Jurkat, Clone E6-1 (cell line): ENCODE measurements around the gene MAPK11.
"Not testable (repeated sequence)": the region's sequence is repeated elsewhere in the genome, so short reads cannot be mapped to it uniquely, and the experiment has no call there.

ENCODE experiments used
- DNase-seq: peaks from one replicate; pipeline ENCODE4 v3.0.0-alpha.2; 2011; ENCODE audit warnings: low read depth, low spot score
- H3K4me3 ChIP-seq: 2 replicates; pipeline ENCODE4 v1.5.1; 2011; ENCODE audit warnings: mild to moderate bottlenecking, low read length, control low read depth, moderate library complexity

Gene MAPK11

GRCh38 chr22:50280708-50281383 is 10.7 kb upstream of the MAPK11 start:
- H3K4me3 ChIP-seq = no peak overlapping the region
- DNase-seq = no peak

GRCh38 chr22:50280022-50280707 is 10.0 kb upstream of the MAPK11 start:
- no peak for DNase-seq
- H3K4me3 ChIP-seq = no peak overlapping the region

- DNase-seq = no peak
- H3K4me3 ChIP-seq = no peak overlapping the region
Measured at GRCh38 chr22:50278956-50279619, 8.9 kb upstream of the MAPK11 start.

GRCh38 chr22:50278461-50278860 is 8.3 kb upstream of the MAPK11 start:
- no peak for DNase-seq
- no peak overlapping the region for H3K4me3 ChIP-seq

GRCh38 chr22:50277761-50278160 is 7.6 kb upstream of the MAPK11 start:
- peak; percentile 10 for DNase-seq
- H3K4me3 ChIP-seq = no peak overlapping the region

- no peak overlapping the region for H3K4me3 ChIP-seq
- peak; percentile 32 for DNase-seq
Measured at GRCh38 chr22:50276143-50276542, 6.0 kb upstream of the MAPK11 start.

- H3K4me3 ChIP-seq = no peak overlapping the region
- DNase-seq = no peak
Measured at GRCh38 chr22:50275181-50276055, 5.2 kb upstream of the MAPK11 start.

- no peak for DNase-seq
Measured at GRCh38 chr22:50274771-50275170, 4.6 kb upstream of the MAPK11 start.

GRCh38 chr22:50274311-50274710 is 4.1 kb upstream of the MAPK11 start:
- peak; percentile 54 for DNase-seq

More at GRCh38 chr22:50274771-50275170, 4.6 kb upstream of the MAPK11 start:
- H3K4me3 ChIP-seq = no peak overlapping the region

GRCh38 chr22:50273781-50274180 is 3.6 kb upstream of the MAPK11 start:
- not testable (repeated sequence) for H3K4me3 ChIP-seq, DNase-seq

More at GRCh38 chr22:50274311-50274710, 4.1 kb upstream of the MAPK11 start:
- H3K4me3 ChIP-seq = no peak overlapping the region

- not testable (repeated sequence) for DNase-seq, H3K4me3 ChIP-seq
Measured at GRCh38 chr22:50273352-50273751, 3.2 kb upstream of the MAPK11 start.

- no peak for DNase-seq
Measured at GRCh38 chr22:50272044-50272802, 2.0 kb upstream of the MAPK11 start.

GRCh38 chr22:50271519-50271970 is 1.4 kb upstream of the MAPK11 start:
- no peak for DNase-seq
- H3K4me3 ChIP-seq = peak overlapping the region; percentile 58

More at GRCh38 chr22:50272044-50272802, 2.0 kb upstream of the MAPK11 start:
- H3K4me3 ChIP-seq = no peak overlapping the region

GRCh38 chr22:50270666-50271394 is 650 bp upstream of the MAPK11 start:
- DNase-seq = no peak
- H3K4me3 ChIP-seq = peak overlapping the region; percentile 58

- H3K4me3 ChIP-seq = peak overlapping the region; percentile 58
- no peak for DNase-seq
Measured at GRCh38 chr22:50269573-50269969, 609 bp downstream of the MAPK11 start.

GRCh38 chr22:50268655-50269113 is 1.5 kb downstream of the MAPK11 start:
- no peak overlapping the region for H3K4me3 ChIP-seq
- no peak for DNase-seq

- DNase-seq = no peak
- H3K4me3 ChIP-seq = no peak overlapping the region
Measured at GRCh38 chr22:50267591-50268390, 2.4 kb downstream of the MAPK11 start.
